CD1c-positive myeloid dendritic cell (primary cell): ENCODE data around the gene FAM50A.
"Not testable (repeated sequence)": the region's sequence is repeated elsewhere in the genome, so short reads cannot be mapped to it uniquely, and the experiment has no call there.

Experiments
- DNase-seq: peaks from one replicate; pipeline ENCODE4 v3.0.0-alpha.2; 2016; ENCODE audit errors: extremely low spot score

FAM50A gene

DNA sequence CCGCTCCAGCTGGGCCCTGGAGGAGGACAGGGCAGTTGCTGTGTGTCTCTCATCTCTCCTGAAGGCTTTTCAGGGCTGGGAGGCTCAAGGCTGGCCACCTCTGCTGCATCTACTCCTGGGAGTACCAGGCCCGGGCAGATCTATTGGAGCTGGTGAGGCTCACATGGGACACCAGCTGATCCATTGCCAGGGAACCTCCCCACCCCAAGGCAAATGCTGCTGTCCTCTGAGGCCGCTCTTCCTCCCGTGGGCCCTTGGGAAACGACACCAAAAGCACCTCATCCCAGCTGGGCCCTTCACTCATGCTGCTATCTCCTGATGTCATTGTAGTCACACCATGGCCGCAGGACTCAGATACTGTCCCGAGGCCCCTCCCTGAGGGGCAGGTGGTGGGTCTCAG lies 38.8 kb downstream of the FAM50A start:
- no peak for DNase-seq

DNA sequence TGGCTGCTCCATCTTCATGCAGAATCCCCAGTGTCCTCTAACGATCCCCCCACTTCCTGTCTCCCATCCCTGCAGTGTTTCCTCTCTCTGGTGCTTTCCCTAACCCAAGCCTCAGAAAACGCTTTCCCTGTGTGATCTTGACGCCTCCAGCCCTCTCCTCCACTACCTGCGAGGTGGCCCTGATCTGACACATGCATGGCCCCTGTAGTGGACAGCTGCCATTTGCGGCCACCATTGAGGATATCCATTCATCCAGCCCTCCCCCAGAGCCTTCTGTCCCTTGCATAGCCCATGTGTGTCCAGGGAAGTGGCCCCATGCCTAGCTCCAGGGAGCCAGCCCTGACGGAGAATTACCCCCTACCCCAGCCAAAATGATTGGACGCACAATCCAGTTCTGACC lies 39.4 kb downstream of the FAM50A start:
- DNase-seq = no peak

DNA sequence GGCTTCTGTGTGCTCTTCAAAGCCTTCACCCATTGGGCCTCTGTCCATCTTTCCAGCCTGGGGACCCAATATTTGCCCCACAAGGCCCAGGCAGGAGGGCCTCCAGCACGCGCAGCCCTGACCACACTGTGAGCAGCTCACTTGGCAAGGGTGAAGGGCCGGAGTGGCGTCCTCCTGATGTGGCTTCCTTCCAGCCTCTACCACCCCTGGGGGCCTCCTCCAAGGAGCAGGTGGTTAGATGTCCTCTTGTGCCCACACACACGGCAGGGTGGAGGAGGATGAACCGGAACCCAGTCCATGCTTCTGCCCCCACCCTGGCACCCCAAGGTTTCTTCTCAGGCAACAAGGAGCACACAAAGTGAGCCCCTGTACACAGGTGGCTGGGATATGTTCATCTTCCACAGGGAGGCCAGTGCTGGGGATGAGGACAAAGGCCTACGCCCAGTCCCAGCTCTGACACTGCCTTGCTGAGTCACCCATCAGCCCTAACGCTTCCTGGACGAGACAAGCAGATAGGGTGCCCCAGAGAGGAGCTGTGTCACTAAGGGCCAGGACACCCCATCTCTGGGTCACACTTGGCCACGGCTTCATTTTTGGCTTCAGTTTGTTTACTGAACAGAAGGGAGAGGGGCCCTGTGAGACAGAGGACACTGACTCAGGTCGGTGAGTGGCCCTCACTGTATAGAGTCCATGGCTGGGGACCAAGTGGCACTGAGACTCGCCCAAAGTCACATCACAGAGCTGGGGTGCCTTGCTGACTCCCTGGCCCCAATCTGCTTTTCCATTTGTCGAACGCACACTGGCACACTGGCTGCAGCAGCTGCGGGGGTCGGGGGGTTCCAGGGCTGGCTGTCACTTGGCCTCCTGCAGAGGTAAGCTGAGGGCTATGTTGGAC lies 40.6 kb downstream of the FAM50A start:
- DNase-seq = peak; percentile 15

DNA sequence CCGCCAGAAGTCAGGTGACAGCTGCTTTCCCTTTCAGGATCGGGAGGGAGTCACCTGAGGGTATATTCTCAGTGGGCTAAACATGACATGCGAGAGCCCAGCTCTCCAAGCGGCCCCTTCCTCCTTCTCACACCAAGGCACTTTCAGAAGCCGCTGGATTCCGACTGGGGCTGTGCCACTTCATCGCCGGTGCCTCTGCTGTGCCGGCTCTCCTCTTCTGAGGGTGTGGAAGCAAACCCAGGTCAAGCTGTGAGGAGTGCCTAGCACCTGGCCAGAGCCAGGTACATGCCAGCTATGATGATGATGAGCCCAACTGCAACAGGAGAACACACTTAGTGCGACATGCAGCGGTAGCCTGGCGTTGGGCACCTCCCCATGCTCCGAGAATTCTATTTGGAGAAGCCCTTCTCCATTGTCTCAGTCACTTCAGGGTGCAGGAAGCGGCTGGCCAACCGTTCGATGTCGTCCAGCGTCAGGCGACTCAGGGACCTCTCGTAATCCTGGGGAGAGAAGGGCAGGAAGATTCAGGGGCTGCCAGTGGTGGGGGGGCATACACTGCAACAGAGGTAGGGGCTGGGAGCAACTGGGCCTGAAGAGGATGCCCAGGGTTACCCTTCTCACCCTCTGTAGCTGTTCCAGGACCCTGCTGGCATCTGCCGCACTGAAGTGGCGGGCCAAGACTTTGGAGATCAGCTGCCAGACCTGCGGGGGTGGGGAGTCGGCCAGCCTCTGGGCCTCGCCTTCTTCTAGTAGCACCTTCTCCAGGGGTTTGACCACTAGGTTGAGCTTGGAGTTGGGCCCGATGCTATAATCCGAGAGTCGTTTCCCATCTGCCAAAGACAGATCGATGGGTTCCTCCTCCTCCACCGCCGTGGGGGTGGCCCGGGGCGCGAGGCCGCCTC lies 41.5 kb downstream of the FAM50A start:
- DNase-seq = no peak

- DNase-seq = peak; percentile 11
These were observed 42.1 kb downstream of the FAM50A start for GRCh38 chrX:154486052-154486395.

DNA sequence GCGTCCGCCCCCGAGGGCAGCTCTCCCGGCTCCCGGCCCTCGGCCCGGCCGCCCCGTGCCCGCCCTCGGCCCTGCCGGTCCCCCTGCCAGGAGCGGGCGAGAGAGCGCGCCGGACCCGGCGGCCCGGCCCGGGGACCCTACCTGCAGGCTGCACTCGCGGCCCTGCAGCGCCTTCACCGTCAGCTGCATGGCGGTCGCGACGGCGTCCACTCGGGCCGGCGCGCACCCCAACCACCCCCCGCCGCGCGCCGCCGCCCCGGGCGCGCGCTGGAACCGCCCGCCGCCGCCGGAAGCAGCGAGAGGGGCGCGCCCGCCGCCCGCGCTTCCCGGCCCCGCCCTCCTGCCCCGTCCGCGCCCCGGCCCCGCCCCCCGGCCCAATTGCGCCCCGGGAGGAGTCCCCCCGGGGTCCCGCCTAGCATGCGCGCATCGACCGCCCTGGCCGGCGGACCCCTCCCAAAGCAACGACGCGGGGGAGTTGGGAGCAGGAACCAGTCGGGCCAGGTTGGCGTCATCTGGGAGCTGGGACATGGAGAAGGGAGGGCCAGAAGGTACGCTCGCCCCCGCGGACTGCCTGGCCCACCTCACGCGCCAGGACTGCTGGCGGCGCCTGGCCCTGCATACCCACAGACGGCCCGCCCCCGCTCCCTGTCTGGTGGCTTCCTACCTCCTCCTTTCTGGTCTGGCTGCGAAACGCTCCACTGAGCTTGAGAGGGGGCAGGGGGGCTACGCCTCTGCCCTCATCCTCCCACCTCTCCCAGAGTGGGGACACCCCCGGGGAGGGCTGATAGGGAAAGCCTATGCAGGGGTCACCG lies 42.7 kb downstream of the FAM50A start, which contains the start of gene UBL4A:
Gene UBL4A (minus strand): TSS at position 220 of the 812 bp plus-strand sequence. CDS start 31 bp downstream, at position 189.
- peak; percentile 58 for DNase-seq

GRCh38 chrX:154487518-154488290 lies 43.8 kb downstream of the FAM50A start:
- DNase-seq = no peak

DNA sequence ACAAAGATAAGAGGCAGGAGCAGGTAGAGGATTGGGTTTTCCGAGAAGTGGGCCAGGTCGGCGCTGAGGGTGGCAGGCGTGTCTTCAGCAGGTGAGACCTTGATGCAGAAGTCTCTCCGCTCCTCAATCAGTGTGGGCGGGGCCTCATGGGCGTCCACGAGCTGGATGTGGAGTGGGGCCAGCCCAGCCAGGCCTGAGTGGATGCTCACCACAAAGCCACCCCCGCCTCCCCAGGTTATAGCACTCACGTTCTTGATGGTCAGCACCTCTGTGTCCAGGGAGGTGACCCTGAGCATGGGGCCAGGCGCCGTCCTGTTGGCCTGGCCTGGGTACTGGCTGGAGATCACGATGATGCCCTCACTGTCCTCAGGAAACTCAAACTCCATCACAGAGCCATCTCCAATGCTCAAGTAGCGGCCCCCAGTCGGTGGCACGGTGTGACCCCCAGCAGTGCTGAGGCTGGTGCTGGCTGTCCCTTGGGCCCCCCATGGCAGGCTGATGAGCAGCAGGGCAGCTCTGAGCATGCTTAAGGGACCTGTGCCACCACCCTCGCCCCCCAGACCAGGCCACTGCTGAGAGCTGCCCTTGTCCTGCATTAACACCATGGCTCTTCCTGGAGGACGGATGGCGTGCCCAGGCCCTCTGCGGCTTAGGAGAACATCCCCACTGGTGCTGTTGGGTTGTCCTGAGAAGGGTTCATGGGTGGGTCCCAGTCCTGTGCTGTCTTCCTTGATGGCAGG lies 44.6 kb downstream of the FAM50A start:
- DNase-seq = no peak

DNA sequence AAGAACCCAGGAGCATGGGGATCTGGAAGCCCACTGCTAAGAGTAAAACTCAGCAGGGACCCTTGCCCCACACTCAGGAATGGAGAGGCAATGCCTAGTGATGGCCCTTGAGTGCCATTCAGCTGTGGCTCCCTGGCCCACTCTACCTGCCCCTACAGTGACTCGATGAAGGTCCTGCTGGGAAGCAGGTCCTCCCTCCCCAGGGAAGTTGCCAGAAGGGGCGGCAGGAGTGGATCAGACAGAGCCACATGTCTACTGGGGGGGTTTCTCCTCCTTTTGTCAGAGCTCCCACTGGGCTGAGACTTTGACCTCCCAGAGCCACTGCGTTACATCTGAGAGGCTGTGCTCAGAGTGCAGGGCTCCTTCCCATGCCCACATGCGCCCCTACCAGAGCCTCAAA lies 45.2 kb downstream of the FAM50A start:
- no peak for DNase-seq

DNA sequence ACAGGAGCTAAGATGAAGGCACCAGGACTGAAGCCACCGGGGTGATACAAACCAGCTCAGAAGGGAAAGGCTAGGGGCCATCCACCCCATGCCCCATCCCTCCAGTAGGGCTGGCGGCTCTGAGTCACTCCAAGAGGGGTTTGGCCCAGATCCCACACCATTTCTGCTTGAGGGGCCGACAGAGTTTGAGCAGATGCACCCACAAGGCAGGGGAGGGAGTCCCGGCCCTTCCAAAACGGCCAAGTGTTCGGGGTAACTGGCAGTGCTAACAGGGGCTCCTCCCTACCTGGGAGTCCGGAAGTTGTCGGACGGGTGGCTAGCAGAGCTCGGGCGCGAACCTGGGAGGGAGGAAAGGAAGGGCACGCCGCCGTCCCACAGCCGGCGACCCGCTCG lies 46.1 kb downstream of the FAM50A start:
- no peak for DNase-seq

- peak; percentile 93 for DNase-seq
These were observed 46.6 kb downstream of the FAM50A start, which contains the start of gene SLC10A3 for GRCh38 chrX:154490414-154491083. Gene SLC10A3, minus strand, starts transcription at chrX:154490629. Its CDS starts 1,689 bp downstream, at chrX:154488940.

GRCh38 chrX:154494715-154495114 lies 50.8 kb downstream of the FAM50A start:
- DNase-seq = no peak

DNA sequence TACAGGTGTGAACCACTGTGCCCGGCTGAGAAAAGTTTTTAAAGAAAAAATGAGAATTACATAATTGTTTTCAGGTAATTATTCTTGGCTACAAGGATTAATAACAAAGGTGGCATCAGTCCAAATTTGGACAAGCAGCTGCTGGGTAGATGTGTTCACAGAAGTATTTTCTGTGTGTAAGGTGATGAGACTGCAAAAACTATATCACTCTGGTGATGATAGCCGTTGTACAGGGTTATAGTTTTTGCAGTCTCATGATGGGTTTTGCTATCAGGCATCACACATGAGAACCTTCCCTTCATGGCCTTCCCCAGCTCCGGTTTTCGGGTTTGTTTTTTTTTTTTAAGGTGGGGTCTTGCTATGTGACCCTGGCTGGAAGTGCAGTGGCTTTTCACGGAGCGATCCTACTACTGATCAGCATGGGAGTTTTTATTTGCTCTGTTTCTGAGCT lies 51.6 kb downstream of the FAM50A start:
- DNase-seq = no peak

DNA sequence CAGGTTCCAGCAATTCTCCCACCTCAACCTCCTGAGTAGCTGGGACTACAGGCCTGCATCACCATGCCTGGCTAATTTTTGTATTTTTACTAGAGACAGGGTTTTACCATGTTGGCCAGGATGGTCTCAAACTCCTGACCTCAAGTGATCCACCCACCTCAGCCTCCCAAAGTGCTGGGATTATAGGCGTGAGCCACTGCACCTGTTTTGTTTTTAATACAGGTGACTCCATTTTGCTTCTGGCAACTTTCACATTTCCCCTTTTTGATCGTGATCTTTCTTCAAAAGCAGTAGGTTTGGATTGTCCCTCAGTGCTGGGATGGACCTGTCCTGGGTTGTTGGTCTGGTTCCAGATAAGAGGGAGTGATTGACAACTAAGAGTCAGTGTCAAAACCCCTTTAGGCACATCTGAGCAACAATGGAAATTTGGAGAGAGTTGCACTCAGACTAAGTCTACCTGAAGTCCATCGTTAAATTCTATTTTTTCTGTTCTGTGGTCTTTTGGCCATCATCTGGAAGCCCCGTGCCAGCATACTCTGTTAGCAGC lies 52.7 kb downstream of the FAM50A start:
- DNase-seq = not testable (repeated sequence)
